H1 (cell line): Measurements from ENCODE around the gene GBX1. TPM values are rescaled to one million over a fixed set of nuclear protein-coding genes. Genes with fewer than 3 reads are reported as not detected.

Source experiments
- CTCF ChIA-PET: fragments of 300-600 bp; sonication (Branson Sonifier 250); formaldehyde crosslinking; loops from one replicate; lab custom pipeline; 2021; ENCODE audit not compliant: partially characterized antibody; lab: Charles Lee
- POLR2A ChIA-PET: fragments of 300-600 bp; sonication (Branson Sonifier 250); formaldehyde crosslinking; loops from one replicate; lab custom pipeline; 2021; ENCODE audit warnings: inconsistent platforms; ENCODE audit not compliant: partially characterized antibody; lab: Charles Lee
- DNase-seq, 2 experiments: peaks; one replicate each; pipeline versions ENCODE4 v3.0.0 to v3.0.0-alpha.2; 2010 to 2022; ENCODE audit warnings: low spot score in 2 of 2, low read depth in 1 of 2, mixed read lengths in 1 of 2
- FAIRE-seq: peaks from 2 replicates; lab custom pipeline; 2011; peaks lifted over from hg19 to GRCh38; lab: Jason Lieb, UNC
- H2AFZ ChIP-seq: 2 replicates; pipeline ENCODE4 v1.8.1; 2012; ENCODE audit warnings: low read length, inconsistent platforms
- H2AK5ac ChIP-seq: 2 replicates; pipeline ENCODE4 v1.6.1; 2013; ENCODE audit warnings: low read depth, low read length
- H2BK120ac ChIP-seq: replicated peaks from 2 replicates; pipeline ENCODE3; 2013; ENCODE audit warnings: low read depth, low read length, inconsistent platforms
- H2BK12ac ChIP-seq: 2 replicates; pipeline ENCODE4 v1.6.1; 2013; ENCODE audit warnings: low read depth, low read length
- H2BK15ac ChIP-seq: 2 replicates; pipeline ENCODE4 v1.6.1; 2013; ENCODE audit warnings: low read length
- H2BK20ac ChIP-seq: 2 replicates; pipeline ENCODE4 v1.6.1; 2013; ENCODE audit warnings: low read length
- H2BK5ac ChIP-seq: 2 replicates; pipeline ENCODE4 v1.6.1; 2013; ENCODE audit warnings: low read depth, low read length
- H3K14ac ChIP-seq: 2 replicates; pipeline ENCODE4 v1.6.1; 2013; ENCODE audit warnings: inconsistent platforms; ENCODE audit not compliant: insufficient read length
- H3K18ac ChIP-seq: 2 replicates; pipeline ENCODE4 v1.6.1; 2013; ENCODE audit warnings: low read length; ENCODE audit errors: extremely low read depth
- H3K23ac ChIP-seq: 2 replicates; pipeline ENCODE4 v1.6.1; 2013; ENCODE audit warnings: inconsistent platforms; ENCODE audit not compliant: insufficient read length
- H3K23me2 ChIP-seq: 2 replicates; pipeline ENCODE4 v1.6.1; 2013; ENCODE audit warnings: low read depth, low read length
- H3K27ac ChIP-seq: 2 replicates; pipeline ENCODE4 v1.6.1; 2011; ENCODE audit warnings: low read depth, low read length, inconsistent platforms
- H3K27me3 ChIP-seq, 4 experiments: replicated peaks in 1 of 4; 1 replicate in 1 of 4; 2 replicates in 3 of 4; pipeline versions ENCODE4 v1.6.1 to v1.8.1; 2011 to 2013; ENCODE audit warnings: low read length in 3 of 4, mild to moderate bottlenecking in 3 of 4, inconsistent platforms in 2 of 4, mixed read lengths in 2 of 4, moderate library complexity in 1 of 4; ENCODE audit not compliant: control insufficient read depth in 3 of 4, insufficient read depth in 3 of 4; ENCODE audit errors: extremely low read depth in 1 of 4
- H3K36me3 ChIP-seq, 4 experiments: 2 replicates each; pipeline versions ENCODE4 v1.6.1 to v1.8.1; 2011 to 2013; ENCODE audit warnings: mild to moderate bottlenecking in 4 of 4, low read length in 3 of 4, moderate library complexity in 2 of 4, control low read depth in 1 of 4, inconsistent platforms in 1 of 4; ENCODE audit not compliant: insufficient read depth in 4 of 4, control insufficient read depth in 2 of 4
- H3K4ac ChIP-seq: replicated peaks from 2 replicates; pipeline ENCODE3; 2013; ENCODE audit warnings: low read length, low read depth, mixed read lengths, inconsistent platforms; ENCODE audit not compliant: insufficient read length
- H3K4me1 ChIP-seq, 4 experiments: replicated peaks in 1 of 4; 1 replicate in 1 of 4; 2 replicates in 3 of 4; pipeline versions ENCODE4 v1.6.1 to v1.8.1; 2011 to 2013; ENCODE audit warnings: low read length in 3 of 4, inconsistent platforms in 2 of 4, mixed read lengths in 1 of 4; ENCODE audit not compliant: insufficient read depth in 4 of 4, control insufficient read depth in 3 of 4
- H3K4me2 ChIP-seq, 2 experiments: 2 replicates each; pipeline versions ENCODE4 v1.6.1 to v1.8.1; 2011 to 2013; ENCODE audit warnings: low read depth in 2 of 2, low read length in 2 of 2, control low read depth in 1 of 2, inconsistent platforms in 1 of 2, mild to moderate bottlenecking in 1 of 2; ENCODE audit not compliant: insufficient read depth in 1 of 2
- H3K4me3 ChIP-seq, 4 experiments: fragments of 200-600, 300-600 bp in 1 of 4; sonication (generic), shearing (Covaris generic), sonication (Bioruptor Twin) in 1 of 4; 2 replicates each; pipeline versions ENCODE4 v1.5.1 to v1.8.1; 2011 to 2016; ENCODE audit warnings: low read length in 4 of 4, low read depth in 3 of 4, control low read depth in 2 of 4, inconsistent platforms in 2 of 4, mild to moderate bottlenecking in 2 of 4, mixed read lengths in 1 of 4, moderate library complexity in 1 of 4; ENCODE audit not compliant: insufficient read depth in 2 of 4; ENCODE audit errors: extremely low read depth in 1 of 4
- H3K56ac ChIP-seq: replicated peaks from 2 replicates; pipeline ENCODE3; 2013; ENCODE audit warnings: low read depth, mild to moderate bottlenecking, mixed read lengths, low read length, inconsistent platforms; ENCODE audit not compliant: insufficient read length
- H3K79me1 ChIP-seq: 2 replicates; pipeline ENCODE4 v1.6.1; 2013; ENCODE audit warnings: low read depth, low read length, control low read depth
- H3K79me2 ChIP-seq, 2 experiments: 2 replicates each; pipeline versions ENCODE4 v1.6.1 to v1.8.1; 2012 to 2013; ENCODE audit warnings: low read length in 2 of 2, mild to moderate bottlenecking in 2 of 2, inconsistent platforms in 1 of 2; ENCODE audit not compliant: insufficient read depth in 2 of 2, control insufficient read depth in 1 of 2
- H3K9ac ChIP-seq, 4 experiments: replicated peaks in 1 of 4; 1 replicate in 1 of 4; 2 replicates in 3 of 4; pipeline versions ENCODE4 v1.6.1 to v1.8.1; 2011 to 2013; ENCODE audit warnings: low read depth in 3 of 4, low read length in 3 of 4, control low read depth in 2 of 4, mild to moderate bottlenecking in 2 of 4, moderate library complexity in 2 of 4, inconsistent platforms in 1 of 4; ENCODE audit errors: extremely low read depth in 1 of 4
- H3K9me3 ChIP-seq, 2 experiments: 2 replicates each; pipeline versions ENCODE4 v1.6.1 to v1.8.1; 2012 to 2013; ENCODE audit warnings: mild to moderate bottlenecking in 2 of 2, moderate library complexity in 2 of 2, control low read depth in 1 of 2, inconsistent platforms in 1 of 2, low read depth in 1 of 2, low read length in 1 of 2, mixed read lengths in 1 of 2; ENCODE audit not compliant: insufficient read depth in 2 of 2
- H4K20me1 ChIP-seq, 2 experiments: replicated peaks in 1 of 2; 2 replicates each; pipeline versions ENCODE3 to v1.8.1; 2011 to 2013; ENCODE audit warnings: inconsistent platforms in 2 of 2, low read length in 2 of 2, mild to moderate bottlenecking in 1 of 2; ENCODE audit not compliant: insufficient read depth in 2 of 2, control insufficient read depth in 1 of 2
- H4K5ac ChIP-seq: 2 replicates; pipeline ENCODE4 v1.6.1; 2013; ENCODE audit warnings: low read length, low read depth, mixed read lengths, inconsistent platforms; ENCODE audit not compliant: insufficient read length
- H4K8ac ChIP-seq: 2 replicates; pipeline ENCODE4 v1.8.0; 2013; ENCODE audit warnings: mild to moderate bottlenecking, moderate library complexity, low read length, inconsistent platforms; ENCODE audit not compliant: insufficient read depth; ENCODE audit errors: extremely low read depth
- H4K91ac ChIP-seq: replicated peaks from 2 replicates; pipeline ENCODE3; 2013; ENCODE audit warnings: low read length, mixed read lengths, inconsistent platforms; ENCODE audit not compliant: insufficient read length
- BACH1 ChIP-seq: IDR thresholded peaks from 2 replicates; pipeline ENCODE4 v1.6.1; 2012; ENCODE audit warnings: low read length, improper control_type of control experiment
- BCL11A ChIP-seq, 2 experiments: IDR thresholded peaks; one replicate each; pipeline ENCODE4 v1.6.1; 2011; ENCODE audit warnings: low read depth in 2 of 2, low read length in 2 of 2, mild to moderate bottlenecking in 2 of 2
- CREB1 ChIP-seq: IDR thresholded peaks from 2 replicates; pipeline ENCODE4 v1.6.1; 2012; ENCODE audit warnings: inconsistent platforms
- CTBP2 ChIP-seq: IDR thresholded peaks from 2 replicates; pipeline ENCODE4 v1.7.0; 2011; ENCODE audit warnings: borderline replicate concordance, mild to moderate bottlenecking, moderate library complexity, mixed read lengths, low read length; ENCODE audit not compliant: insufficient read depth, insufficient read length
- EGR1 ChIP-seq: IDR thresholded peaks from 2 replicates; pipeline ENCODE4 v1.6.1; 2011; ENCODE audit warnings: low read depth, low read length, borderline replicate concordance
- EZH2 ChIP-seq: fragments of 200-600 bp; sonication (generic); IDR thresholded peaks from 2 replicates; pipeline ENCODE4 v1.7.1; 2012; ENCODE audit warnings: low read depth, mild to moderate bottlenecking, moderate library complexity, low read length, inconsistent platforms; ENCODE audit not compliant: severe bottlenecking
- SIN3A ChIP-seq, 2 experiments: IDR thresholded peaks in 1 of 2; conservative IDR thresholded peaks in 1 of 2; 2 replicates each; pipeline ENCODE4 v1.6.1; 2011 to 2012; ENCODE audit warnings: low read length in 2 of 2, improper control_type of control experiment in 1 of 2, low read depth in 1 of 2, mild to moderate bottlenecking in 1 of 2
- SIRT6 ChIP-seq: IDR thresholded peaks from one replicate; pipeline ENCODE4 v1.7.1; 2012; ENCODE audit warnings: low read length, inconsistent platforms
- SUZ12 ChIP-seq: fragments of 200-600 bp; sonication (generic); IDR thresholded peaks from 2 replicates; pipeline ENCODE4 v1.6.1; 2012; ENCODE audit warnings: mild to moderate bottlenecking, inconsistent platforms, low read length, moderate library complexity, mixed read lengths
- WGBS, 2 experiments: shearing (Covaris generic) in 1 of 2; methylation state at CpG; one replicate each; pipeline versions ENCODE4 v1.1.6 to v1.1.7; 2013 to 2015; ENCODE audit warnings: low lambda C conversion rate in 2 of 2, mixed read lengths in 2 of 2, inconsistent platforms in 1 of 2, low coverage in 1 of 2, missing lambda C conversion rate in 1 of 2; ENCODE audit not compliant: insufficient replicate concordance in 2 of 2, insufficient coverage in 1 of 2, insufficient read length in 1 of 2; ENCODE audit errors: extremely low coverage in 1 of 2, missing lambda C conversion rate in 1 of 2; 5-methylcytosine and 5-hydroxymethylcytosine counted together
- polyA plus RNA-seq, 7 experiments: library from polyadenylated mRNA; depleted of rRNA in 3 of 7; stranded (reverse) in 5 of 7; unstranded in 2 of 7; fragments of >200 nt in 5 of 7; fragments of 200-250 nt in 2 of 7; gene quantifications; 1 replicate in 5 of 7; 2 replicates in 1 of 7; 4 replicates in 1 of 7; pipeline versions ENCODE4 v1.2.1 to v1.2.3, GENCODE V29; 2011 to 2013; ENCODE audit warnings: missing spikeins in 2 of 7, mixed read lengths in 2 of 7
- total RNA-seq: library from RNA; stranded (reverse); fragmentation: NEBNext Ultra II Directional; extraction: Animal tissue kit (Norgen Biotek cat#: 25700); gene quantifications from 2 replicates; pipeline ENCODE4 v1.2.1, GENCODE V29; 2021
- TF ChIP-seq, protein P1 (sequence below): IDR thresholded peaks from 2 replicates; pipeline ENCODE4 v1.6.1; 2011; ENCODE audit warnings: low read length, improper control_type of control experiment
- TF ChIP-seq, protein P2 (sequence below): IDR thresholded peaks from 2 replicates; pipeline ENCODE4 v1.6.1; 2012; ENCODE audit warnings: inconsistent platforms

GBX1 gene
- total and polyA plus RNA-seq, 2 of the 8 experiments (the other 6 are each of a cell fraction or from before 2014, with no cell fraction given): not detected

DNA sequence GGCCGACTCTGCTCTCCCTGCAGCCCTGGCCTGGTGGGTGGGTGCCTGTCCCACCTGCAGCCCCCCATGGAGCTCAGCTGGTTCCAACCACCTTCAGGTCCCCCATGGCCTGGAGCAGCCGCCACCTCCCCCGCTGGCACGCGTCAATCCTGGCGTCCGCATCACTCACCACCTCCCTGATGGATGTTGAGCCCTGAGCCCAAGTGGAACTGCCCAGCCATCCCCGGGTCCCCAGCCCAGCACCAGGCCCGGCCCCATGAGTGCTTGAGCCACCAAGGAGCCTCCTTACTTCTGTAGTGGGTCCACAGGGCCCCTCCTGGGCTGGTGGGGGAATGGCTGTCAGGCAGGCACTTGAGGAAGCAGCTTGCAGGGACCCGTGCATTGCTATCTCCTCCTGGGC, 66.6 kb downstream of the GBX1 start:
- DNase-seq: no peak
- no peak overlapping the region for H3K9ac ChIP-seq
- H4K91ac ChIP-seq: no peak overlapping the region
- H2BK120ac ChIP-seq: no peak overlapping the region
- no peaks in the 10 kb centered on the region for H3K36me3 ChIP-seq
- no peak overlapping the region for H4K8ac ChIP-seq
- H3K23me2 ChIP-seq: no peaks in the 10 kb centered on the region; the same call in 1 of the 2 replicates
- CTCF ChIA-PET: interaction anchor here (0.9 to 22.4 kb wide), 6 partner anchors 11 to 109 kb away, joined by 3 to 448 read pairs (median 4); partner anchors contain the start of genes AGAP3 and TMUB1
- H3K27ac ChIP-seq: no peak overlapping the region
- H4K5ac ChIP-seq: no peak overlapping the region
- H3K4me2 ChIP-seq: no peak overlapping the region
- no peak overlapping the region for H3K23ac ChIP-seq
- peaks cover 2 to 31% (median 16%) of the 10 kb centered on the region in 4 experiments for H3K4me1 ChIP-seq
- H3K4ac ChIP-seq: no peak overlapping the region
- H2AFZ ChIP-seq: no peak overlapping the region
- 0 out of 2 replicates have a peak overlapping the region, but pooled peaks have one; percentile 8 for H2BK15ac ChIP-seq
- WGBS, 2 experiments: 86% methylated on average over 8 of the region's 10 CpGs; no CpG with 5 or more reads in 1 of the 2 experiments
- no peak overlapping the region for H3K18ac ChIP-seq
- peaks cover 0 to 50% of the 10 kb centered on the region in 2 experiments; a peak in 2 of 4 replicates for H3K79me2 ChIP-seq
- H3K4me3 ChIP-seq: no peak overlapping the region
- peaks cover 9 to 31% of the 10 kb centered on the region in 2 experiments for H4K20me1 ChIP-seq
- H3K79me1 ChIP-seq: peaks cover 14% of the 10 kb centered on the region
- no peak overlapping the region for H3K56ac ChIP-seq
- H3K27me3 ChIP-seq: no peaks in the 10 kb centered on the region
- no peak overlapping the region for H2AK5ac ChIP-seq
- no peaks in the 10 kb centered on the region for H3K9me3 ChIP-seq
- no peak overlapping the region for H2BK20ac ChIP-seq
- H3K14ac ChIP-seq: no peak overlapping the region
- H2BK12ac ChIP-seq: peak overlapping the region; percentile 60; the same call in 1 of the 2 replicates
- H2BK5ac ChIP-seq: 0 out of 2 replicates have a peak overlapping the region, but pooled peaks have one; percentile 16
- POLR2A ChIA-PET: interaction anchor here (1.2 to 1.5 kb wide), 3 partner anchors 10 to 66 kb away, joined by 3 to 5 read pairs (median 3); no protein-coding TSS in a partner anchor
- no peak for FAIRE-seq
- TF ChIP-seq, protein P1, sequence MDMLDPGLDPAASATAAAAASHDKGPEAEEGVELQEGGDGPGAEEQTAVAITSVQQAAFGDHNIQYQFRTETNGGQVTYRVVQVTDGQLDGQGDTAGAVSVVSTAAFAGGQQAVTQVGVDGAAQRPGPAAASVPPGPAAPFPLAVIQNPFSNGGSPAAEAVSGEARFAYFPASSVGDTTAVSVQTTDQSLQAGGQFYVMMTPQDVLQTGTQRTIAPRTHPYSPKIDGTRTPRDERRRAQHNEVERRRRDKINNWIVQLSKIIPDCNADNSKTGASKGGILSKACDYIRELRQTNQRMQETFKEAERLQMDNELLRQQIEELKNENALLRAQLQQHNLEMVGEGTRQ: no peak
- TF ChIP-seq, protein P2, sequence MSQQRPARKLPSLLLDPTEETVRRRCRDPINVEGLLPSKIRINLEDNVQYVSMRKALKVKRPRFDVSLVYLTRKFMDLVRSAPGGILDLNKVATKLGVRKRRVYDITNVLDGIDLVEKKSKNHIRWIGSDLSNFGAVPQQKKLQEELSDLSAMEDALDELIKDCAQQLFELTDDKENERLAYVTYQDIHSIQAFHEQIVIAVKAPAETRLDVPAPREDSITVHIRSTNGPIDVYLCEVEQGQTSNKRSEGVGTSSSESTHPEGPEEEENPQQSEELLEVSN: no peak
- TF ChIP-seq CREB1 (no peak), SIN3A (conservative IDR thresholded peaks at IDR 0.05 in 1 of 2, IDR thresholded peaks at IDR 0.05 in 1 of 2; ENCODE audit: low read depth in 1 of 2, low read length in 2 of 2) (no peak), BCL11A (IDR thresholded peaks at IDR 0.05; ENCODE audit: low read depth in 2 of 2, low read length in 2 of 2) (no peak), EZH2 (no peak), BACH1 (no peak), SIRT6 (no peak), SUZ12 (no peak), EGR1 (no peak), CTBP2 (no peak)
